ENCODE data around the gene ADAMTSL3. TPM values are rescaled to one million over a fixed set of nuclear protein-coding genes. Genes with fewer than 3 reads are reported as not detected.
A peak's percentile ranks its signal among the peaks of the same experiment; 100 is the strongest.

ADAMTSL3 gene
- polyA plus RNA-seq, 3 donors, result 3.2 to 5.3 (median 4.6) TPM

DNA sequence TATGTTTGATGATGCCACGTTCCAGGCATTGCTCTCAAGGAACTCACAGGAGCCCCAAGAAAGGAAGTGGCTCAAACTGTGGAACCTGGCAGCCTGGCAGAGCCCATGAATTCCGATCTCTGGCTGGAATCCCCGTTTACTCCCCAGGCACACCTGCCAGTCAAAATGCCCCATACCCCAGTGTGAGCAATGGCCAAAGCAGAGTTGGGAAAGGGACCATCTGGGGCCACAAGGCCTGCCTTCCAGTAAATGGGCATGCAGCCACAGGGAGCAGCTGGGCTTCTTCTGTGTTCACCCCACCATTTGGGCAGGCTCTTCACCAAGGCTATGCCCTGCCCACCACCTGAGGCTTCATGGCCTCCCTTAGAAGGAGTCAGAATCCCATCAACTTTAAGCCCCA is 324.7 kb downstream of the ADAMTSL3 start:
- no peak for DNase-seq (ENCODE audit: extremely low read depth in 1 of 11, low read depth in 9 of 11, low spot score in 4 of 11)

- DNase-seq (ENCODE audit: extremely low read depth in 1 of 11, low read depth in 9 of 11, low spot score in 4 of 11), result no peak
Observed at GRCh38 chr15:83980637-83981036, 326.7 kb downstream of the ADAMTSL3 start.

DNA sequence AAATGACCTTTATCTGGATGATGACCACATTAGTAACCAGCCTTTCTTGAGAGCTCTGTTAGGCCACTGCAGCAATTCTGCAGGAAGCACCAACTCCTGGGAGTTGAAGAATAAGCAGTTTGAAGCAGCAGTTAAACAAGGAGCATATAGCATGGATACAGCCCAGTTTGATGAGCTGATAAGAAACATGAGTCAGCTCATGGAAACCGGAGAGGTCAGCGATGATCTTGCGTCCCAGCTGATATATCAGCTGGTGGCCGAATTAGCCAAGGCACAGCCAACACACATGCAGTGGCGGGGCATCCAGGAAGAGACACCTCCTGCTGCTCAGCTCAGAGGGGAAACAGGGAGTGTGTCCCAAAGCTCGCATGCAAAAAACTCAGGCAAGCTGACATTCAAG is 328.8 kb downstream of the ADAMTSL3 start:
- no peak for DNase-seq (ENCODE audit: extremely low read depth in 1 of 11, low read depth in 9 of 11, low spot score in 4 of 11)

GRCh38 chr15:83983634-83984458 is 329.9 kb downstream of the ADAMTSL3 start:
- DNase-seq (ENCODE audit: extremely low read depth in 1 of 11, low read depth in 9 of 11, low spot score in 4 of 11), result no peak

GRCh38 chr15:83984601-83985000 is 330.7 kb downstream of the ADAMTSL3 start:
- DNase-seq (ENCODE audit: extremely low read depth in 1 of 11, low read depth in 9 of 11, low spot score in 4 of 11), result no peak

- no peak for DNase-seq (ENCODE audit: extremely low read depth in 1 of 11, low read depth in 9 of 11, low spot score in 4 of 11)
Observed at GRCh38 chr15:83991163-83991562, 337.2 kb downstream of the ADAMTSL3 start.

DNA sequence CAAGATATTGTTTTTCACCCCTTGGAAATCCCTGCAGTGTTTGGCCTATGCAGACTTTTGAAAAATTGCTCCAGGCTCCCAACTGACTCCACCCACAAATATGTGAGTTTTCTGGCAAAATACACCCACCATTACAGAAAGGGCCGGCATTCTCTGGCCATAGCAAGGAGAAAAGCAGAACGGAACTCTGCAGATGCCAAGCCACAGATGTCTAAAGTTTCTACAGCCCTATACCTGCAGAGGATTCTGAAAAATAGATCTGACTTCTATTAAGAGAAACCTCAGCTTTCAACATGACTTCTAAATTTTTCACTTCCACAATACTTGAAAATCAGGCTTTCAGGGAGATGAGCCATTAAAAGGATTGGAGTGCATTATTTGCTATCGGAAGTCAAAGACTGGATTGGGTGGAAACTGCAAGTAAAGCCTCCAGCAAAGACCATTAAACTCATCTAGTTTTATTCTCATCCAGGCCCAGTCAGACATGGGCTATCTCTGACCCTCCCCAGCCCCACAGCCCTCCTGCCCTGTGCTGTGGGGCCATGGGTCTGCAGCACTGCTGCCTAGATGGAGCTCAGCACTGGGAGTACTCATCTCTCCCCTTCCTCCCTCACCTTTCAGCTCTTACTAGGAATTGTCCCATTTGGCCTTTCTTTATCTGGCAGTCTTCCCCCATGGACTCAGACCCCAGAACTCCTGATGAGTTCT is 338.6 kb downstream of the ADAMTSL3 start:
- DNase-seq (ENCODE audit: extremely low read depth in 1 of 11, low read depth in 9 of 11, low spot score in 4 of 11), result no peak

- no peak for DNase-seq (ENCODE audit: extremely low read depth in 1 of 11, low read depth in 9 of 11, low spot score in 4 of 11)
Observed at GRCh38 chr15:83993591-83993990, 339.7 kb downstream of the ADAMTSL3 start.

- DNase-seq (ENCODE audit: extremely low read depth in 1 of 11, low read depth in 9 of 11, low spot score in 4 of 11), result no peak
Observed at GRCh38 chr15:83998486-83998885, 344.6 kb downstream of the ADAMTSL3 start.

DNA sequence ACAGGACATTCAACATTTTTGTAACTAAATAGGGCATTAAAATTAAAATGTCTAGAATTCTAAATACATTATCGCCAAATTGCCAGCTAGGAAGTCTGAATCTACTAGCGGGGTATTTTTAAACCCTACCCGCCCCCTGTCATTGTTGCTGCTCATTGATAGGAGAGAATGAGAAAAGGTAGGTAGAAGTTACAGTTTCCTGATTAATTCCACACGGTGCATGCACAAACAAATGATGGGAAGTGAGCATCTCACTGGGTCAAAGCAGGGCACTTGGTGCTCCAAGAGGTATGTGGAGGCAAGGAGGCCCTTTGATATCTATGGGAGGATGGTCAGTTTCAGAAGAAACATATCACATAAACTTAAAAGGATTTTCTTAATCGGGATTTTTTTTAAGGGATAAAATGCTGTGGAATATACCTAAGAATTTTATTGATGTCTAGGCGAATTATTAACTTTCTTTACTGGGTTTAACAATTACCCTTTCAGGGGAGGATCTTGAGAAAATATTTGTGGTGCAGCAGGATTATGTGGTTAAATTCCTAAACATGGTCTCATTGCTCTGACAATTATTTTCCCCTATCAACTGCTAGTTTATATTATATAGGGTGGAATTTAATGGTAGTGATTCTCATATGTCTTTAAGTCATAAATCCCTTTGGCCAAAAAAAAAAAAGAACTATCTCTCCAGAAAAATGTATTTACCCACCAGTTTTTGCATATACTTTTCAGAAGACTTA is 345.6 kb downstream of the ADAMTSL3 start:
- DNase-seq (ENCODE audit: extremely low read depth in 1 of 11, low read depth in 9 of 11, low spot score in 4 of 11), result no peak

DNA sequence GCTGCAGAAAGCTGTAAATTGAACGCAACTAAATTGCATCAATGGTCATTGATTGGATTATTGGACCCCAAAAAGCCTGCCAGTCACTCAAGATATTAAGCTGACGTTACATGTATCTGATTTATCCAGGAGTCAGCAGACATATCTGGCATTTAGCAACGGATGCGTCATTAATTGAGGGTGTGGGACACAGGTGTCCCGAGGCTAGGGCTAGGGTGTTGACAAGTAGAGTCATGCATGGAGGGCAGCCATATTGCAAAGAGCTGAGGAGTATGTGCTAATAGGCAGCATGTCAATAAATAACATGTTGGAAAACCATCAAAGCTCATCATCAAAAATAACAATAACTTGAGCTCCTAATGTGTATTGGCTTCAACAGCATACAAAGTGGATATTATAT is 347.1 kb downstream of the ADAMTSL3 start:
- no peak for DNase-seq (ENCODE audit: extremely low read depth in 1 of 11, low read depth in 9 of 11, low spot score in 4 of 11)

GRCh38 chr15:84001655-84002054 is 347.7 kb downstream of the ADAMTSL3 start:
- DNase-seq (ENCODE audit: extremely low read depth in 1 of 11, low read depth in 9 of 11, low spot score in 4 of 11), result no peak

DNA sequence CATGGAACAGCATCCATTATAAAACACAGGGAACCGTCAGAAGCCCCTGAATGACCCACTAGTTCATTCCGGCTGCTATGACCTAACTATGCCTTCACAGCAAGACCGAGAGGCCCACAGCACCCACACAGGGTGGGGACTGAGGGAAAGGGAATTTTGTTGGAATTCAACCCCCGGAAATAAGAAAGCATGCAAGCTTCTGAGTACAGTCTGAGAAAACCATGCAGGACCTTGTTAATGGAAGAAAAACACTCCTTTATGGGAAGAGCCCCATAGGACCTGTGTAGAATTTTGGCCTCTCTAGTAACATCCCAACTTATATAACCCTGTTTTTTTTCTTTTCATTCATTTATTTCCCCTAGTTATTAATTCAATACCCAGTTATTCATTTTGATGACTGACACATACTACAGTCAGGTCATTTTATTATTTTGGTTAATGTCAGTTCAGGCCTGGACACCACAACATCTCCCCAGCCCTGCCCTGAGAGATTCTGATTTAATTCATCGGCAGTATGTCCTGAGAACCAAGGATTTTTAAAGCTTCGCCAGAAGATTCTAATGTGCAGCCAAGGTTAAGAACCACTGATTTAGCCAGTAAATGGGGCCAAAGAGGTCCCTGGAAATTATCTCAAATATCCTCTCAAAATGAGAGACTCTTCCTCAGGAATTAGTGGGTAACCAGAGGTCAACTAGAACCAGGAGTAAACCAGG is 350.0 kb downstream of the ADAMTSL3 start:
- DNase-seq (ENCODE audit: extremely low read depth in 1 of 11, low read depth in 9 of 11, low spot score in 4 of 11), result no peak

- peak in 2 of 11 donors; percentile 16 to 22 for DNase-seq (ENCODE audit: extremely low read depth in 1 of 11, low read depth in 9 of 11, low spot score in 4 of 11)
Observed at GRCh38 chr15:84006421-84006820, 352.5 kb downstream of the ADAMTSL3 start.

- DNase-seq (ENCODE audit: extremely low read depth in 1 of 11, low read depth in 9 of 11, low spot score in 4 of 11), result no peak
Observed at GRCh38 chr15:84009616-84010015, 355.7 kb downstream of the ADAMTSL3 start.

GRCh38 chr15:84010246-84010645 is 356.3 kb downstream of the ADAMTSL3 start:
- no peak for DNase-seq (ENCODE audit: extremely low read depth in 1 of 11, low read depth in 9 of 11, low spot score in 4 of 11)

- DNase-seq (ENCODE audit: extremely low read depth in 1 of 11, low read depth in 9 of 11, low spot score in 4 of 11), result no peak
Observed at GRCh38 chr15:84016371-84016770, 362.4 kb downstream of the ADAMTSL3 start.

GRCh38 chr15:84022516-84022915 is 368.6 kb downstream of the ADAMTSL3 start:
- DNase-seq (ENCODE audit: extremely low read depth in 1 of 11, low read depth in 9 of 11, low spot score in 4 of 11), result no peak

GRCh38 chr15:84023636-84024035 is 369.7 kb downstream of the ADAMTSL3 start:
- no peak for DNase-seq (ENCODE audit: extremely low read depth in 1 of 11, low read depth in 9 of 11, low spot score in 4 of 11)

Data from renal cortex interstitium (tissue), 11 donors.